K562 treated with DMSO at 1 percent for 4 hours (cell line): ENCODE results near the gene OSGEPL1. TPM values are rescaled to one million over a fixed set of nuclear protein-coding genes. Genes with fewer than 3 reads are reported as not detected.

Experiments used
- total RNA-seq: library from RNA; unstranded; fragments of 300-600 nt; gene quantifications from 2 replicates; pipeline ENCODE4 v1.2.3, GENCODE V29; 2022; ENCODE audit not compliant: insufficient read depth

Gene OSGEPL1, protein sequence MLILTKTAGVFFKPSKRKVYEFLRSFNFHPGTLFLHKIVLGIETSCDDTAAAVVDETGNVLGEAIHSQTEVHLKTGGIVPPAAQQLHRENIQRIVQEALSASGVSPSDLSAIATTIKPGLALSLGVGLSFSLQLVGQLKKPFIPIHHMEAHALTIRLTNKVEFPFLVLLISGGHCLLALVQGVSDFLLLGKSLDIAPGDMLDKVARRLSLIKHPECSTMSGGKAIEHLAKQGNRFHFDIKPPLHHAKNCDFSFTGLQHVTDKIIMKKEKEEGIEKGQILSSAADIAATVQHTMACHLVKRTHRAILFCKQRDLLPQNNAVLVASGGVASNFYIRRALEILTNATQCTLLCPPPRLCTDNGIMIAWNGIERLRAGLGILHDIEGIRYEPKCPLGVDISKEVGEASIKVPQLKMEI
- total RNA-seq, result 4.0 and 4.1 TPM in 2 replicates

GRCh38 chr2:189762551-189763298 lies at the start of gene OSGEPL1:
Gene OSGEPL1, minus strand, starts transcription at chr2:189762792. Its CDS starts 1,152 bp downstream, at chr2:189761640.

GRCh38 chr2:189783927-189784867 lies 21.6 kb upstream of the OSGEPL1 start, which contains the start of the genes ORMDL1 and PMS1:
Gene ORMDL1, minus strand, starts transcription at chr2:189784339. Its CDS starts 1,744 bp downstream, at chr2:189782595.
Gene PMS1, plus strand, starts transcription at chr2:189784450. Its CDS starts 7,360 bp downstream, at chr2:189791810.

Other genes starting within 250 kb of the OSGEPL1 start
- 12.0 and 14.8 TPM in 2 replicates for gene SLC40A1, start 182.0 kb downstream of the OSGEPL1 start, total RNA-seq
- gene ASNSD1, start 101.3 kb downstream of the OSGEPL1 start, total RNA-seq, result 14.6 and 18.0 TPM in 2 replicates
- 0.92 TPM in 1 of 2 replicates, not detected in the other for gene ANKAR, start 88.1 kb downstream of the OSGEPL1 start, total RNA-seq
- gene ORMDL1, start 21.5 kb upstream of the OSGEPL1 start, total RNA-seq, result 19.5 and 29.6 TPM in 2 replicates
- 4.7 and 5.7 TPM in 2 replicates for gene PMS1, start 21.7 kb upstream of the OSGEPL1 start, total RNA-seq